ENCODE measurements around the gene PPP4R1.

Gene PPP4R1

DNA sequence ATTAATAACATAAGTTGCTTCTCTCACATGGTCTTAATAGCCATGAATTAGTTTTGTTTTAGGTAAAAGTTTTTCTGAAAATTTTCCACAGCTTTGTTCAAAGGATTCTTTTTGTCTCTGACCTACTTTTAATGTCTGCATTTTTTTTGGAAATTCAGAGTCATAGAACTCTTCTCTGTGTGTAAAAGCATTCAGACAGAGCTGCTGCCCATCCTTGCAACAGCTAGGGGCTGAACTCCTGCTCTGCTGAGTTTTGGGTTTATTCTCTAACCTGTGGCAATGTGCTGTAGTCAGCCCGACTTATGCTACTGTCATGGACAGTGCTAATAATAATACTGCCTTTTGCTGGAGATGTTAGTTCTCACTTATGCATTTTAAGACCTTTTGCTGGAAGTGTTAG is 95.0 kb downstream of the PPP4R1 start:
- in situ Hi-C loops (cut with MboI; ENCODE audit: low sequenced_read_pairs) = loop anchor here (25.0 kb wide), 1 partner anchor 457 kb away; no protein-coding TSS in a partner anchor

DNA sequence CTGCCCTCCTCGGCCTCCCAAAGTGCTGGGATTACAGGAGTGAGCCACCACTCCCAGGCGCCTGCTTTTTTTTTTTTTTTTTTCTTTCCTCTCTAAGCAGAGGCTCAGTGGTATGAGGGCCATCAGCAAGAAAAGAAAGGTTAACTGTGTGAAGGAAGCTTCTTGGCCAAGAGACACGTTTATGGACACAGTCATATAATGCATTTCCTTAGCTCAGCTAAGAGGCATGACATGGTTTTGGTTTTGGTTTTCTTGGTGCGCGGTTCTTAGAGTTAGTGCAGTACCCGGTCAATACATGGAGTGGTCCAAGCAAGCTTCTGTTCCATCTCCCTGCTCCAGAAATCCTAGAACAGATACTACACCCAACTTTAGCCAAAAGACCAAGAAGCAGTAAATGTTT is 96.5 kb downstream of the PPP4R1 start:
- in situ Hi-C loops (cut with MboI; ENCODE audit: low sequenced_read_pairs) = loop anchor here (25.0 kb wide), 1 partner anchor 456 kb away; no protein-coding TSS in a partner anchor

DNA sequence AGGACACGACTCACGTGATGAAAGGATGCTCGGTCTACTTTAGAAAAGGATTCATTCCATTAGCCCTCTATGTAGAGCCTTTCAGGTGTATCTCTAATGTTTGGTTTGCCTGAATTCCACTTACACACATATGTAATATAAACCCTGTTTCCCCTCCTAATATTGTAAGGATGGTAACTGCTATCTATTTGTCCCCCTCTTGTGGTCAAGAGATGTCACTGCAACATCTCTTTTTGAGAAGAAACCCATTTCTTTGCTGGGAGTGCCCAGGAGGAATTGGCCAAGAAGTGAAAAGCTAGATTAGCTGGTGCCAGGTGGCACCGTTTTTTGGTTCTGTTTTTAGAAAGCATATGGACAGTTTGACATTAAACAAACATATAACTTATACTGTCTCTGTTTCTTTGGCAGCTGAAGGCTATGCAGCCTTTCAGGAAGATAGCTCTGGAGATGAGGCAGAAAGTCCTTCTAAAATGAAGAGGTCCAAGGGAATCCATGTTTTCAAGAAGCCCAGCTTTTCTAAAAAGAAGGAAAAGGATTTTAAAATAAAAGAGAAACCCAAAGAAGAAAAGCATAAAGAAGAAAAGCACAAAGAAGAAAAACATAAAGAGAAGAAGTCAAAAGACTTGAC is 97.8 kb downstream of the PPP4R1 start:
- in situ Hi-C loops (cut with MboI; ENCODE audit: low sequenced_read_pairs) = loop anchor here (25.0 kb wide), 1 partner anchor 454 kb away; no protein-coding TSS in a partner anchor

DNA sequence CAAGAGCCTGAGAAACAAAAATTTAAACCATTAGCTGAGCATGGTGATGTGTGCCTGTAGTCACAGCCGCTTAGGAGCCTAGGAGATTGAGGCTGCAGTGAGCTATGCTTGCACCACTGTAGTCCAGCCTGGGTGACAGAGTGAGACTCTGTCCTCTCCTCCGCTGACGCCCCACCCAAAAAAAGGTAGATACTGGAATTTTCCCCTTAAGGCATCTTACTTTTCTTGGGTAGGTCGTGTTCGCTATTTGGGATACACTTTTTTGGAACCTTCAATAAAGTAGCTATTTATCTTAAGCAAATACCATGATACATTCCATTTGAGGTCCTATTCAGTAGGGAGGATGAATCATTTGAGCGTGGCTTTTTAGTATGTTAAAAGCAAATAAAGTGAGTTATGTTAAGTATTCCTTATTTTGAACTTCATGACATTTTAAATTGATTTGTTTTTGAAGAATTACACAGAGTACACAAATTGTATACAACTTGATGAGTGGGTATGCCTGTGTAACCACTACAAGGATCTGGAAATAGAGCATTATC is 100.3 kb downstream of the PPP4R1 start:
- in situ Hi-C loops (cut with MboI; ENCODE audit: low sequenced_read_pairs) = loop anchor here (25.0 kb wide), 1 partner anchor 452 kb away; no protein-coding TSS in a partner anchor

DNA sequence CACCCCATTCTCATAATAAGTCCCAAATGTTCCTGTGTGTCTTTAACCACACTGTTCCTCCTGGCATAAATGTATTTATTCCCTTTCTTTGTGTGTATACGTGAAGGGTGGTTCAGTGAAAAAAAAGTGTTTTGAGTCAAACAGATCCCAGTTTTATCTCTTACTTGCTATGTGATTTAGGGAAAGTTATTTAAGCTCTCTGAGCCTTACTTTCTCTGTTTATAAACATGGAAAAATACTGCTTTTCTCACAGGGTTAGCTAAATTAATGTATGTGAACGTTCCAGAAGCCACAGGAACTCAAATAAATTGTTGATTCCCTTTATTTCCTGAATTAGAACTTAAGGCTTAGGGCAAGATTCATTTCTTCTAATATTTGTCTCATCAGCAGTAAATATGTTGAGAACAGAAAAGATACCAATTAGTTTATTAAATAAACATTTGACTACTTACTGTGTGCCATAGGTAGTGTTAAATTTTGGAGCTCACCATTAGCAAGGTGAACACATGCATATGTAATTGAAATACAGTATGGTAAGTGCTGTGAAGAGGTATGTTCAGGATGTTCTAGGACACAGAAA is 105.8 kb downstream of the PPP4R1 start:
- in situ Hi-C loops (cut with MboI; ENCODE audit: low sequenced_read_pairs) = loop anchor here (25.0 kb wide), 1 partner anchor 446 kb away; no protein-coding TSS in a partner anchor

DNA sequence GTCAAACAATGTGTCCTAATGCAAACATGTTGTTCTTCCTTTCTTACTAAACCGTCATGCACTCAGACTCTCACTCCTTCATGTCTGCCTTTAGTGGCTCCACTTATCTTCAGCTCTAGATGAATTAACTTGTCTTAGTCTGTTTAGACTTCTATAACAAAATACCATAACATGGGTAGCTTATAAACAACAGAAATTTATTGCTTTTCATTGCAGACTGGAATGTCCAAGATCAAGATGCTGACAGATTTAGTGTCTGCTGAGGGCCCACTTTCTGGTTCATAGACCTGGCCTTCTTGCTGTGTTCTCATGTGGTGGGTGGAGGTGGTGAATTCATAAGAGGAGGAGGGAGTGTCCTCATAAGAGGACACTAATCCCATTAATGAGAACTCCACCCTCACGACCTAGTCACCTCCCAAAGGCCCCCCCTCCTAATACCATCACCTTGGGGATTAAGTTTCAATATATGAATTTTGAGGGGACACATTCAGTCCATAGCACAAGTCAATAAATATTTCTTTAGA is 106.7 kb downstream of the PPP4R1 start:
- in situ Hi-C loops (cut with MboI; ENCODE audit: low sequenced_read_pairs) = loop anchor here (25.0 kb wide), 1 partner anchor 445 kb away; no protein-coding TSS in a partner anchor

DNA sequence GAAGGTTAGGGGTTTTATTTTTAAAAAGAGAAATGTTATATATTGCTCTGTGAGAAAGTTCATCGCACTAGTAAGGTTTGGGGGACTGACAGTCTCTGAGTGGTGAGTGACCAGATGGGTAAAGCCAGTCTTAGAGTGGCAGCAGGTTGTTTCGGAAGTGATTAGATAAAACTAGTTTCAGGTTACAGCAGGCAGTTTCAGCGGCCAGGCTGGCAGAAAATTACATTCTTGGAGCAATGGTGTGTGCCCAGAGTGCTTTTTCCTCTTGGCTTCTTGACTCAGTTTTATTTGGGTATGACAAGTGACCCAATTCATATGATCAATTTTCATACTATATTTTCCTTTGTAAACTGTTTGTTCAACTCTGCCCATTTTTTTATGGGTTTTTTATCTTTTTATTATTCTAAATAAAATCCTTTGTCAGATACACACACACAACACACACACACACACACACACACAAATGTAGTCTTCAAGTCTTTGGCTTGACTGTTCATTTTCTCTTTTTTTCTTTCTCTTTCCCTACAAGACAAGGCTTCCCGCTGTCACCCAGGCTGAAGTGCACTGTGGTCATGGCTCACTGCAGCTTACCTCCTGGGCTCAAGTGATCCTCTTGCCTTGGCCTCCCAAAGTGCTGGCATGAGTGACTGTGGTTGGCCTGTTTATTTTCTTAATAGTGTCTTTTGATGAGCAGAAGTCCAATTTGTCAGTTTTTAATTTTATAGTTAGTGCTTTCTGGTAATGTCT is 108.1 kb downstream of the PPP4R1 start:
- in situ Hi-C loops (cut with MboI; ENCODE audit: low sequenced_read_pairs) = loop anchor here (25.0 kb wide), 1 partner anchor 444 kb away; no protein-coding TSS in a partner anchor

Data from HL-60/S4 (cell line).